Neuronal stem cell (in vitro differentiated cells): ENCODE results near the gene G6PD.

ENCODE experiments used
- DNase-seq: peaks from one replicate; pipeline ENCODE4 v3.0.0-alpha.2; 2013; ENCODE audit warnings: low spot score
- H2AFZ ChIP-seq: one replicate; pipeline ENCODE4 v1.6.1; 2013; ENCODE audit warnings: mild to moderate bottlenecking, low read length, inconsistent platforms
- H2AK5ac ChIP-seq: 2 replicates; pipeline ENCODE4 v1.6.1; 2013; ENCODE audit warnings: low read depth, mild to moderate bottlenecking, inconsistent platforms, low read length, moderate library complexity, mixed read lengths
- H2BK120ac ChIP-seq: 2 replicates; pipeline ENCODE4 v1.6.1; 2013; ENCODE audit warnings: low read depth, mild to moderate bottlenecking, inconsistent platforms, low read length, moderate library complexity, mixed read lengths
- H2BK12ac ChIP-seq: one replicate; pipeline ENCODE4 v1.6.1; 2013; ENCODE audit warnings: low read length, inconsistent platforms
- H2BK15ac ChIP-seq: 2 replicates; pipeline ENCODE4 v1.6.1; 2013; ENCODE audit warnings: mild to moderate bottlenecking, low read length, inconsistent platforms, mixed read lengths
- H2BK5ac ChIP-seq: one replicate; pipeline ENCODE4 v1.6.1; 2013; ENCODE audit warnings: inconsistent platforms, mild to moderate bottlenecking, low read length, moderate library complexity
- H3K14ac ChIP-seq: one replicate; pipeline ENCODE4 v1.6.1; 2013; ENCODE audit warnings: low read length, inconsistent platforms
- H3K18ac ChIP-seq: 2 replicates; pipeline ENCODE4 v1.6.1; 2013; ENCODE audit warnings: low read length, inconsistent platforms
- H3K23ac ChIP-seq: 2 replicates; pipeline ENCODE4 v1.6.1; 2013; ENCODE audit warnings: low read depth, mild to moderate bottlenecking, mixed read lengths, low read length, inconsistent platforms; ENCODE audit not compliant: poor library complexity
- H3K27ac ChIP-seq: replicated peaks from 3 replicates; pipeline ENCODE4 v1.5.1; 2013; ENCODE audit warnings: low read length, inconsistent platforms
- H3K27me3 ChIP-seq, 3 experiments: 2 replicates each; pipeline ENCODE4 v1.6.1; 2013; ENCODE audit warnings: low read length in 3 of 3, mild to moderate bottlenecking in 2 of 3, inconsistent platforms in 1 of 3, low read depth in 1 of 3, mixed read lengths in 1 of 3, moderate library complexity in 1 of 3; ENCODE audit not compliant: control insufficient read depth in 3 of 3, insufficient read depth in 3 of 3
- H3K36me3 ChIP-seq, 2 donors: replicated peaks in 1 of 2; 2 replicates each; pipeline ENCODE4 v1.6.1; 2013; ENCODE audit warnings: low read length in 2 of 2; ENCODE audit not compliant: control insufficient read depth in 2 of 2, insufficient read depth in 2 of 2
- H3K4ac ChIP-seq: 2 replicates; pipeline ENCODE4 v1.6.1; 2013; ENCODE audit warnings: inconsistent platforms, mild to moderate bottlenecking, low read length, moderate library complexity
- H3K4me1 ChIP-seq, 2 donors: 1 replicate in 1 of 2; 2 replicates in 1 of 2; pipeline ENCODE4 v1.6.1; 2013; ENCODE audit warnings: low read length in 2 of 2, low read depth in 1 of 2; ENCODE audit not compliant: control insufficient read depth in 2 of 2, insufficient read depth in 1 of 2
- H3K4me2 ChIP-seq: one replicate; pipeline ENCODE4 v1.6.1; 2013; ENCODE audit warnings: mild to moderate bottlenecking, low read length, inconsistent platforms; ENCODE audit not compliant: insufficient read depth, poor library complexity, severe bottlenecking
- H3K4me3 ChIP-seq, 2 donors: 2 replicates each; pipeline ENCODE4 v1.5.1; 2013; ENCODE audit warnings: low read length in 2 of 2, mild to moderate bottlenecking in 2 of 2, inconsistent platforms in 1 of 2, moderate library complexity in 1 of 2
- H3K79me1 ChIP-seq: one replicate; pipeline ENCODE4 v1.6.1; 2013; ENCODE audit warnings: low read depth, mild to moderate bottlenecking, inconsistent platforms, low read length, moderate library complexity
- H3K9ac ChIP-seq: one replicate; pipeline ENCODE4 v1.6.1; 2013; ENCODE audit warnings: mild to moderate bottlenecking, low read depth, low read length, inconsistent platforms; ENCODE audit not compliant: poor library complexity
- H3K9me3 ChIP-seq, 2 donors: replicated peaks in 1 of 2; 2 replicates each; pipeline versions ENCODE3 to v1.6.1; 2013; ENCODE audit warnings: low read length in 2 of 2, mild to moderate bottlenecking in 2 of 2, inconsistent platforms in 1 of 2, low read depth in 1 of 2, mixed read lengths in 1 of 2, moderate library complexity in 1 of 2; ENCODE audit not compliant: control insufficient read depth in 2 of 2, insufficient read depth in 1 of 2
- H4K8ac ChIP-seq: one replicate; pipeline ENCODE4 v1.6.1; 2013; ENCODE audit warnings: low read depth, mild to moderate bottlenecking, inconsistent platforms, low read length, moderate library complexity
- H4K91ac ChIP-seq: one replicate; pipeline ENCODE4 v1.6.1; 2013; ENCODE audit warnings: low read length, low read depth, mild to moderate bottlenecking, inconsistent platforms; ENCODE audit not compliant: poor library complexity
- WGBS, 2 donors: extraction: QIAGEN DNeasy Blood & Tissue Kit; methylation state at CpG; one replicate each; pipeline ENCODE4 v1.1.7; 2013; ENCODE audit warnings: missing lambda C conversion rate in 2 of 2, mixed read lengths in 1 of 2; ENCODE audit not compliant: insufficient read length in 2 of 2, insufficient replicate concordance in 1 of 2; ENCODE audit errors: extremely low coverage in 2 of 2; 5-methylcytosine and 5-hydroxymethylcytosine counted together

The G6PD gene

DNA sequence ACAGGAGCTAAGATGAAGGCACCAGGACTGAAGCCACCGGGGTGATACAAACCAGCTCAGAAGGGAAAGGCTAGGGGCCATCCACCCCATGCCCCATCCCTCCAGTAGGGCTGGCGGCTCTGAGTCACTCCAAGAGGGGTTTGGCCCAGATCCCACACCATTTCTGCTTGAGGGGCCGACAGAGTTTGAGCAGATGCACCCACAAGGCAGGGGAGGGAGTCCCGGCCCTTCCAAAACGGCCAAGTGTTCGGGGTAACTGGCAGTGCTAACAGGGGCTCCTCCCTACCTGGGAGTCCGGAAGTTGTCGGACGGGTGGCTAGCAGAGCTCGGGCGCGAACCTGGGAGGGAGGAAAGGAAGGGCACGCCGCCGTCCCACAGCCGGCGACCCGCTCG lies 56.6 kb downstream of the G6PD start:
- Histone ChIP-seq H4K8ac (no peak overlapping the region), H2BK15ac (no peak overlapping the region), H2BK5ac (no peak overlapping the region), H3K14ac (no peak overlapping the region), H3K9ac (peak overlapping the region; percentile 63), H3K4me1 (peaks cover 0 to 4% of the 10 kb centered on the region in 2 donors), H3K23ac (no peak overlapping the region), H3K9me3 (no peaks in the 10 kb centered on the region), H3K4me2 (peak overlapping the region; percentile 80), H2AK5ac (no peak overlapping the region), H4K91ac (no peak overlapping the region), H2AFZ (peak overlapping the region; percentile 70), H3K36me3 (peaks cover under 1 to 8% of the 10 kb centered on the region in 2 donors), H3K4ac (no peak overlapping the region), H3K4me3 (peak overlapping the region; percentile 57 to 77), H3K27ac (no peak overlapping the region), H3K79me1 (peaks cover 4% of the 10 kb centered on the region), H3K27me3 (no peaks in the 10 kb centered on the region), H2BK120ac (no peak overlapping the region), H3K18ac (peak overlapping the region; percentile 71), H2BK12ac (no peak overlapping the region)
- no peak for DNase-seq
- no CpG with 5 or more reads among the region's 19 CpGs for WGBS, 2 donors

GRCh38 chrX:154489182-154489581 lies 57.5 kb downstream of the G6PD start:
- peaks cover 7% of the 10 kb centered on the region for H3K79me1 ChIP-seq
- no peak overlapping the region for H3K9ac ChIP-seq
- no peak overlapping the region for H2BK15ac ChIP-seq
- H2BK12ac ChIP-seq, result no peak overlapping the region
- H3K14ac ChIP-seq, result no peak overlapping the region
- no peak overlapping the region for H4K91ac ChIP-seq
- H3K4me2 ChIP-seq, result no peak overlapping the region
- H3K4me3 ChIP-seq, result peak overlapping the region in 1 of 2 donors; percentile 6
- no peak overlapping the region for H2BK5ac ChIP-seq
- DNase-seq, result no peak
- H4K8ac ChIP-seq, result no peak overlapping the region
- H3K4ac ChIP-seq, result no peak overlapping the region
- no peak overlapping the region for H3K18ac ChIP-seq
- H3K27me3 ChIP-seq, result no peaks in the 10 kb centered on the region
- H3K23ac ChIP-seq, result no peak overlapping the region
- no peak overlapping the region for H3K27ac ChIP-seq
- WGBS, 2 donors, result no CpG with 5 or more reads among the region's 4 CpGs
- H2AK5ac ChIP-seq, result no peak overlapping the region
- no peaks in the 10 kb centered on the region for H3K9me3 ChIP-seq
- no peak overlapping the region for H2BK120ac ChIP-seq
- H3K36me3 ChIP-seq, result peaks cover 3 to 8% of the 10 kb centered on the region in 2 donors
- no peak overlapping the region for H2AFZ ChIP-seq
- H3K4me1 ChIP-seq, result peaks cover 0 to 4% of the 10 kb centered on the region in 2 donors

DNA sequence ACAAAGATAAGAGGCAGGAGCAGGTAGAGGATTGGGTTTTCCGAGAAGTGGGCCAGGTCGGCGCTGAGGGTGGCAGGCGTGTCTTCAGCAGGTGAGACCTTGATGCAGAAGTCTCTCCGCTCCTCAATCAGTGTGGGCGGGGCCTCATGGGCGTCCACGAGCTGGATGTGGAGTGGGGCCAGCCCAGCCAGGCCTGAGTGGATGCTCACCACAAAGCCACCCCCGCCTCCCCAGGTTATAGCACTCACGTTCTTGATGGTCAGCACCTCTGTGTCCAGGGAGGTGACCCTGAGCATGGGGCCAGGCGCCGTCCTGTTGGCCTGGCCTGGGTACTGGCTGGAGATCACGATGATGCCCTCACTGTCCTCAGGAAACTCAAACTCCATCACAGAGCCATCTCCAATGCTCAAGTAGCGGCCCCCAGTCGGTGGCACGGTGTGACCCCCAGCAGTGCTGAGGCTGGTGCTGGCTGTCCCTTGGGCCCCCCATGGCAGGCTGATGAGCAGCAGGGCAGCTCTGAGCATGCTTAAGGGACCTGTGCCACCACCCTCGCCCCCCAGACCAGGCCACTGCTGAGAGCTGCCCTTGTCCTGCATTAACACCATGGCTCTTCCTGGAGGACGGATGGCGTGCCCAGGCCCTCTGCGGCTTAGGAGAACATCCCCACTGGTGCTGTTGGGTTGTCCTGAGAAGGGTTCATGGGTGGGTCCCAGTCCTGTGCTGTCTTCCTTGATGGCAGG lies 58.1 kb downstream of the G6PD start:
- Histone ChIP-seq H2AK5ac (no peak overlapping the region), H3K4me1 (peaks cover 0 to 4% of the 10 kb centered on the region in 2 donors)

DNA sequence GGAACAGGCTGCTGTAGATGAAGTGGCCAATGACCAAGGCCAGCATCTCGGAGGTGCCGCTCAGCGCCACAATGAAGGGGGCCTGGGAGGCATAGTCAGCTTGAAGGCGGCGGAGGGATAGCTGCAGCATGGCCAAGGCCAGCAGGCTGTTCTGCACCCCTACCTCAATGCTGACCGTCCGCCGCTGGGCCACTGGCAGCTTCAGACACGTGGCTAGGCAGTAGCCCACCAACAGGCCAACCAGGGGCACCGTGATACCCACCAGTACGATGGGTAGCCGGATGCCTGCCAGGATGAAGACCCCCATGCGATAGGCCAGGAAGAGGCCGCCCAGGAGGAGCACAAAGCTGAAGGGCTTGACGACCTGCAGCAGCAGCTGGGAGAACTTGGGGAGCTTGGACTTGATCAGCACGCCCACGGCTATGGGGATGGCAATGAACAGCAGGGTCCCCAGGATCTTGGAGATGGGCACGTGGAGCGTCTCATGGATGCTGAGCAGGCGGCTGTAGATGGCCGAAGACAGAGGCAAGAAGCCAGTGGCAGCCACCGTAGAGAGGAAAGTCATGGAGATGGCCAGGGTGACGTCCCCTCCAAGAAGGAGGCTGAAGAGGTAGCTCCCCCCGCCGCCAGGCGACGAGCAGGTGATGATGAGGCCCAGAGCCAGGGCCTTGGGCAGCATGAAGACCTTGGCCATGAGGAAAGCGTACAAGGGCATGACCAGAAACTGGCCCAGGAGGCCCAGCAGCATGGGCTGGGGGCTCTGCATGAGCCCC lies 58.9 kb downstream of the G6PD start:
- Histone ChIP-seq H2BK120ac (no peak overlapping the region), H3K9ac (no peak overlapping the region), H2AFZ (no peak overlapping the region), H2AK5ac (no peak overlapping the region), H3K4me1 (peaks cover 0 to 4% of the 10 kb centered on the region in 2 donors), H4K8ac (no peak overlapping the region), H2BK5ac (no peak overlapping the region), H3K14ac (no peak overlapping the region), H4K91ac (no peak overlapping the region), H3K4me2 (no peak overlapping the region), H3K9me3 (no peaks in the 10 kb centered on the region), H3K18ac (no peak overlapping the region), H3K23ac (no peak overlapping the region), H3K4me3 (no peak overlapping the region), H3K4ac (no peak overlapping the region), H3K27me3 (peaks cover 0 to 4% (median 0%) of the 10 kb centered on the region in 3 experiments), H2BK12ac (no peak overlapping the region), H3K36me3 (peaks cover 3 to 8% of the 10 kb centered on the region in 2 donors), H3K27ac (no peak overlapping the region), H3K79me1 (peaks cover 7% of the 10 kb centered on the region), H2BK15ac (no peak overlapping the region)
- no CpG with 5 or more reads among the region's 28 CpGs for WGBS, 2 donors
- no peak for DNase-seq

More for the DNA sequence above, 58.1 kb downstream of the G6PD start:
- no peak for DNase-seq
- no peak overlapping the region for H4K8ac ChIP-seq
- no peak overlapping the region for H3K23ac ChIP-seq
- H4K91ac ChIP-seq, result no peak overlapping the region
- H2BK5ac ChIP-seq, result no peak overlapping the region
- no peak overlapping the region for H2BK120ac ChIP-seq
- no peaks in the 10 kb centered on the region for H3K9me3 ChIP-seq
- WGBS, 2 donors, result no CpG with 5 or more reads among the region's 20 CpGs
- no peak overlapping the region for H2BK12ac ChIP-seq
- no peak overlapping the region for H3K27ac ChIP-seq
- no peak overlapping the region for H2BK15ac ChIP-seq
- no peak overlapping the region for H2AFZ ChIP-seq
- H3K18ac ChIP-seq, result no peak overlapping the region
- peaks cover 3 to 8% of the 10 kb centered on the region in 2 donors for H3K36me3 ChIP-seq
- H3K9ac ChIP-seq, result no peak overlapping the region
- H3K4me2 ChIP-seq, result no peak overlapping the region
- no peak overlapping the region for H3K4ac ChIP-seq
- peaks cover 7% of the 10 kb centered on the region for H3K79me1 ChIP-seq
- no peak overlapping the region for H3K4me3 ChIP-seq
- H3K27me3 ChIP-seq, result no peaks in the 10 kb centered on the region
- no peak overlapping the region for H3K14ac ChIP-seq
